ENCODE measurements around the gene SLC6A12. TPM values are rescaled to one million over a fixed set of nuclear protein-coding genes. Genes with fewer than 3 reads are reported as not detected.
"Not testable (repeated sequence)": the region's sequence is repeated elsewhere in the genome, so short reads cannot be mapped to it uniquely, and the experiment has no call there.

The SLC6A12 gene
- polyA plus RNA-seq, 6 donors from 2014 or later, result 1.3 TPM; not detected in 5

DNA sequence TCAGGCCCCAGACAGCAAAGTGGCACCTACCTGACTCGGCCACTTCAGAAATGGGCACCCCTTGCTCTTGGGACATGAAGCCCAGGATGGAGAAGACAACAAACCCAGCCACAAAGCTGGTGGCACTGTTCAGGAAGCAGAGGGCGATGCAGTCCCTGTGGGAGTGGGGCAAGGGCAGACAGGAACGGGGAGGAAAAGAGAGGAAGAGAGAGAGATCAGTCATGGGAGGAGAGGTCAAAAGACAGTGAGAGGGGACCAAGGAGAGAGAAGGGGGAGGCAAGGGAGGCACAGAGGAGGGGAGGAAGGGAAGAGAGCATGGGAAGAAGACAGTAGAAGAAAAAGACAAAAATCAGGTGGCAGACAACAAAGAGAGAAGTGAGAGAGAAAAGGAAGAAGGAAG lies 16.6 kb downstream of the SLC6A12 start:
- Mint-ChIP-seq H3K27me3 (peaks cover 29 to 56% (median 53%) of the 10 kb centered on the region in 3 donors), H3K4me1 (peaks cover 0 to 7% (median 2%) of the 10 kb centered on the region in 3 donors)
- no peak for ATAC-seq (ENCODE audit: low read depth in 2 of 2)

GRCh38 chr12:196436-196835 lies 17.5 kb downstream of the SLC6A12 start:
- H3K36me3 Mint-ChIP-seq, result no peaks in the 10 kb centered on the region
- peaks cover 0 to 8% (median 0%) of the 10 kb centered on the region in 7 donors for H3K9me3 Mint-ChIP-seq
- ATAC-seq (ENCODE audit: low read depth in 2 of 2), result no peak
- DNase-seq, result no peak
- peaks cover 0 to 7% (median 2%) of the 10 kb centered on the region in 3 donors for H3K4me1 Mint-ChIP-seq
- H3K4me3 Mint-ChIP-seq, result no peak overlapping the region
- no peak overlapping the region for H3K27ac Mint-ChIP-seq
- H3K27me3 Mint-ChIP-seq, result peaks cover 32 to 53% (median 51%) of the 10 kb centered on the region in 3 donors

More for the DNA sequence above, 16.6 kb downstream of the SLC6A12 start:
- H3K4me3 Mint-ChIP-seq, result no peak overlapping the region
- no peak for DNase-seq
- H3K27ac Mint-ChIP-seq, result no peak overlapping the region
- no peaks in the 10 kb centered on the region for H3K36me3 Mint-ChIP-seq
- H3K9me3 Mint-ChIP-seq, result peaks cover 0 to 8% (median 0%) of the 10 kb centered on the region in 7 donors

- Mint-ChIP-seq H3K27me3 (peaks cover 30 to 53% (median 46%) of the 10 kb centered on the region in 3 donors), H3K4me3 (no peak overlapping the region), H3K27ac (no peak overlapping the region), H3K36me3 (no peaks in the 10 kb centered on the region), H3K9me3 (peaks cover 0 to 8% (median 0%) of the 10 kb centered on the region in 7 donors), H3K4me1 (peaks cover 0 to 7% (median 2%) of the 10 kb centered on the region in 3 donors)
- ATAC-seq (ENCODE audit: low read depth in 2 of 2), result no peak
- no peak for DNase-seq
Observed at GRCh38 chr12:195951-196350, 18.0 kb downstream of the SLC6A12 start.

DNA sequence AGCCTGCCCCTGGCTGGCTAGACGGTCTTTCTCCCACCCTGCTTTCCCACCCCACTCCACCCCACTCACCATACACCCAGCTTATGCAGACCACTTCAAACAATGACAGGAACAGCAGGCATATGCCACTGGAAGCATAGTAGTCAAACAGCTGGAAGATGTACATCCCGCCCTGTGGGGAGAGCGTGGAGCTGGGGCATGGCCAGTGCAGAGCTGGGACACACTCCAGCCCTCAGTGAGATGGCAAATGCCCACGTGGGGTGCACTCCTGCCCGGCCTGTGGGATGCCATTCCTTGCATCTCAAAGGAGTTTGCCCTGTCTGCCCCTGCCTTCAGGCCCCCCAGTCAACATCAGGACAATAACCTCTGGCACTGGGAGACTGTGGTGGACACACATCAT lies 18.8 kb downstream of the SLC6A12 start:
- no peak overlapping the region for H3K4me3 Mint-ChIP-seq
- no peaks in the 10 kb centered on the region for H3K36me3 Mint-ChIP-seq
- H3K4me1 Mint-ChIP-seq, result peaks cover 0 to 7% (median 2%) of the 10 kb centered on the region in 3 donors
- H3K9me3 Mint-ChIP-seq, result peaks cover 0 to 8% (median under 1%) of the 10 kb centered on the region in 7 donors
- H3K27me3 Mint-ChIP-seq, result peaks cover 31 to 56% (median 48%) of the 10 kb centered on the region in 3 donors
- no peak for ATAC-seq (ENCODE audit: low read depth in 2 of 2)
- H3K27ac Mint-ChIP-seq, result peak overlapping the region in 1 of 6 donors; percentile 80
- DNase-seq, result no peak

DNA sequence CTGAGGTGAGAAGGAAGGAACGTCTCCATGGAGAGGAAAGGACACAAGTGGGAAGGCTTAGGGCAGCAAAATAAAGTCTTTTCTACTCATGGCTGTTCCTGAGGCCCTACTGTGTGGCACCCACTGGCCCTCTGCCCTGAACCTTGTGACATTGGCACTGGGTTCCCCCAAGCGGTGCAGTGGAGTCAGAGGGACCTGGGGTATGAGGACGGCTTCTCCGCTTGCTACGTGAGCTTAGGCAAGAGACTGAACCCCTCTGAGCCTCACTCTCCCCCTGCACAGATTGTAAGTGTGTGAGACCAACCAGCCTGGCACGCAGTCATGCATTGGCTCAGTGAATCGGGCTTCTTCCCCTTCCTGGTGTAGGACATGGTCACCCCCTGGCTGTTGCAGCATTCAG lies 19.7 kb downstream of the SLC6A12 start:
- H3K27ac Mint-ChIP-seq, result no peak overlapping the region
- ATAC-seq (ENCODE audit: low read depth in 2 of 2) (no peak), DNase-seq (no peak)
- H3K4me1 Mint-ChIP-seq, result peaks cover 0 to 7% (median 2%) of the 10 kb centered on the region in 3 donors
- H3K9me3 Mint-ChIP-seq, result peaks cover 0 to 8% (median 2%) of the 10 kb centered on the region in 7 donors
- H3K36me3 Mint-ChIP-seq, result no peaks in the 10 kb centered on the region
- no peak overlapping the region for H3K4me3 Mint-ChIP-seq
- H3K27me3 Mint-ChIP-seq, result peaks cover 33 to 64% (median 57%) of the 10 kb centered on the region in 3 donors

GRCh38 chr12:193261-193660 lies 20.7 kb downstream of the SLC6A12 start:
- DNase-seq (no peak), ATAC-seq (ENCODE audit: low read depth in 2 of 2) (no peak)
- Mint-ChIP-seq H3K4me3 (no peak overlapping the region), H3K4me1 (peaks cover 0 to 12% (median 7%) of the 10 kb centered on the region in 3 donors), H3K36me3 (no peaks in the 10 kb centered on the region), H3K27ac (no peak overlapping the region), H3K9me3 (peaks cover 0 to 8% (median 2%) of the 10 kb centered on the region in 7 donors), H3K27me3 (peaks cover 31 to 64% (median 60%) of the 10 kb centered on the region in 3 donors)

DNA sequence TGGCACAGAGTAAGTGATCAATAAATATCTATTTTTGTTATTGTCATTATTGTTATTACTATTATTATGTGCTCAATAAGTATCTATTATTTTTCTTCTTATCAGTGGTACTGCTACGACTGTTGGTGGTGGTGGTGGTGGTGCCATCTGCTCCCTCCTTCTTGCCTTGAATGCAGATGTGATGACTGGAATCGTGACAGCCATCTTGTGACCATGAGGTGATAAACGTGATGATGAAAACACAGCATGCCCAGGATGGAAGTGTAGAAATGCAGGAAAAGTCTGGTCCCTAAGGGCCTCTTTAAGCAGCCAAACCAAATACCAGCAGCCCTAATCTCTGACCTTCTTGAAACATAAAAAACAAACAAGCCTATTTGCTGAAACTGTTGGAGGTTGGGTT lies 22.4 kb downstream of the SLC6A12 start:
- Mint-ChIP-seq H3K4me3 (no peak overlapping the region), H3K36me3 (no peaks in the 10 kb centered on the region), H3K9me3 (peaks cover 0 to 3% (median 0%) of the 10 kb centered on the region in 7 donors), H3K27me3 (peaks cover 35 to 52% (median 50%) of the 10 kb centered on the region in 3 donors), H3K27ac (no peak overlapping the region), H3K4me1 (peaks cover 0 to 5% (median 4%) of the 10 kb centered on the region in 3 donors)
- DNase-seq, result no peak
- ATAC-seq (ENCODE audit: low read depth in 2 of 2), result no peak

GRCh38 chr12:190881-191280 lies 23.1 kb downstream of the SLC6A12 start:
- Mint-ChIP-seq H3K36me3 (no peaks in the 10 kb centered on the region), H3K9me3 (peaks cover 0 to 3% (median 0%) of the 10 kb centered on the region in 7 donors), H3K27ac (no peak overlapping the region), H3K27me3 (peaks cover 39 to 55% (median 50%) of the 10 kb centered on the region in 3 donors), H3K4me3 (no peak overlapping the region), H3K4me1 (peaks cover 0 to 5% (median 4%) of the 10 kb centered on the region in 3 donors)
- no peak for DNase-seq
- ATAC-seq (ENCODE audit: low read depth in 2 of 2), result no peak

DNA sequence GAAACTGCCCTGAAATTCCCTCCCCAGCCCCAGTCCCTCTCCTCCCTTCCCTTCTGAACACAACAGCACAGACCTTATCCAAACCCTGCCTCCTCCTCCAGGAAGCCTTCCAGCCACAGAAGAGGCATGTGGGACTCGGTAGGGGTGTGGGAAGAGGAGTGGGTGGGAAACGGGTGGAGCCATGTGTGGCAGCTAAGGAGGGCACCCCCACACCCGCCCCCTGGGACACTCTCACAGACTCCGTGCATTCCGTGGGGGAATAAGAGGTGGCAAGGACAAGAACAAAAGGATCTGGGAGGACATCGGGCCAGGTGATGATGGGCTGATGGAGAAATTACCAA lies 24.4 kb downstream of the SLC6A12 start:
- ATAC-seq (ENCODE audit: low read depth in 2 of 2), result no peak
- Mint-ChIP-seq H3K4me3 (peak overlapping the region in 4 of 8 donors; percentile 42 to 70 (median 50)), H3K27me3 (peaks cover 43 to 61% (median 59%) of the 10 kb centered on the region in 3 donors), H3K9me3 (peaks cover 0 to 3% (median 0%) of the 10 kb centered on the region in 7 donors), H3K36me3 (no peaks in the 10 kb centered on the region), H3K4me1 (peaks cover 0 to 5% (median 4%) of the 10 kb centered on the region in 3 donors), H3K27ac (peak overlapping the region in 1 of 6 donors; percentile 7)
- DNase-seq, result no peak

GRCh38 chr12:188910-189621 lies 24.9 kb downstream of the SLC6A12 start:
- H3K9me3 Mint-ChIP-seq, result peaks cover 0 to 3% (median 0%) of the 10 kb centered on the region in 7 donors
- H3K36me3 Mint-ChIP-seq, result no peaks in the 10 kb centered on the region
- ATAC-seq (ENCODE audit: low read depth in 2 of 2) (peak in 1 of 2 donors; percentile 52), DNase-seq (no peak)
- H3K4me3 Mint-ChIP-seq, result peak overlapping the region in 7 of 8 donors; percentile 42 to 92 (median 75)
- H3K4me1 Mint-ChIP-seq, result peaks cover 0 to 5% (median 4%) of the 10 kb centered on the region in 3 donors
- peaks cover 41 to 59% (median 56%) of the 10 kb centered on the region in 3 donors for H3K27me3 Mint-ChIP-seq
- peak overlapping the region in 1 of 6 donors; percentile 73 for H3K27ac Mint-ChIP-seq

GRCh38 chr12:187986-188909 lies 25.7 kb downstream of the SLC6A12 start:
- Mint-ChIP-seq H3K27me3 (peaks cover 36 to 53% (median 50%) of the 10 kb centered on the region in 3 donors), H3K4me3 (peak overlapping the region in 7 of 8 donors; percentile 12 to 92 (median 75))
- ATAC-seq (ENCODE audit: low read depth in 2 of 2); DNase-seq; H3K9me3 Mint-ChIP-seq; H3K36me3 Mint-ChIP-seq; H3K4me1 Mint-ChIP-seq; H3K27ac Mint-ChIP-seq: not testable (repeated sequence)

DNA sequence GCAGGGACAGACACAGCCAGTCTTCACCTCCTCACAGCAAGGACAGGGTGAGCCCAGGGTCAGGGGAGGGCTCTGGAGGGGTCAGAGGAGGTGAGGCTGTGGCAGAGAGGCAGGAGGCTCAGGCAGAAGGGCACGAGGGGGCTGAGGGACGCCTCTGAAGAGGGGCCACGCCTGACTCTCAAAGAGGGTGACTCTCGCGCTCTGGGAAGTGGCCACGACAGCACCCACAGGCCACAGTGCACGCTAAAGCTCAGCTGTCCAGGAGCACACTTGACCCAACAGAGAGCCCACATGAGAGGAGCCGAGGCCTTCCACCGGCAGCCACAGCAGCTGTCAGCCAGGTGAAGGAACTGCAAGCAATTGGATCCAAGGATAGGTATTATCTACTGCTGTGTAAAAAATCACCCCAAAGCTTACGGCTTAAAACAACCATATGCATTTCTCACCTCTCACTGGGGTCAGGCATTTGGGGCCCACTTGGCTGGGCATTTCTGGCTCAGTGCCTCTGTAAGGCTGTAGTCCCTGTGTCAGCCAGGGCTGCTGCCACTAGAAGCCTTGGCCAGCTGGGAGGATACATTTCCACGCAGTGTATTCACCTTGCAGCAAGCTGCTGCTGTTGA lies 27.8 kb downstream of the SLC6A12 start:
- ATAC-seq (ENCODE audit: low read depth in 2 of 2) (no peak), DNase-seq (no peak)
- Mint-ChIP-seq H3K36me3 (no peaks in the 10 kb centered on the region), H3K27ac (peak overlapping the region in 1 of 6 donors; percentile 66), H3K27me3 (peaks cover 28 to 40% (median 40%) of the 10 kb centered on the region in 3 donors), H3K4me1 (peaks cover 0 to 8% (median 4%) of the 10 kb centered on the region in 3 donors), H3K4me3 (no peak overlapping the region), H3K9me3 (peaks cover 0 to 3% (median 0%) of the 10 kb centered on the region in 7 donors)

- H3K4me3 Mint-ChIP-seq, result no peak overlapping the region
- DNase-seq (no peak), ATAC-seq (ENCODE audit: low read depth in 2 of 2) (no peak)
- peaks cover 0 to 9% (median 4%) of the 10 kb centered on the region in 3 donors for H3K4me1 Mint-ChIP-seq
- no peaks in the 10 kb centered on the region for H3K36me3 Mint-ChIP-seq
- H3K27me3 Mint-ChIP-seq, result peaks cover 28 to 40% (median 35%) of the 10 kb centered on the region in 3 donors
- H3K9me3 Mint-ChIP-seq, result peaks cover 0 to 3% (median 0%) of the 10 kb centered on the region in 7 donors
- peak overlapping the region in 1 of 6 donors; percentile 66 for H3K27ac Mint-ChIP-seq
Observed at GRCh38 chr12:185576-185955, 28.4 kb downstream of the SLC6A12 start.
